Vagina (tissue), 2 donors: ENCODE data around the gene FGD4.

Experiments used
- POLR2A ChIP-seq, 2 donors: fragments of 450-650 bp; IDR thresholded peaks; one replicate each; pipeline ENCODE4 v1.6.1; 2017; ENCODE audit warnings: antibody characterized with exemption in 2 of 2, mild to moderate bottlenecking in 2 of 2, moderate library complexity in 2 of 2
- POLR2AphosphoS5 ChIP-seq, 2 donors: sonication (generic); formaldehyde crosslinking; IDR thresholded peaks; one replicate each; pipeline ENCODE4 v1.9.0; 2017; ENCODE audit warnings: antibody characterized with exemption in 2 of 2, mild to moderate bottlenecking in 2 of 2, low read depth in 1 of 2; ENCODE audit not compliant: insufficient read depth in 1 of 2
- TF ChIP-seq, protein P1 (sequence below), 3 experiments: fragments of 450-650 bp in 2 of 3; fragments of 200-600 bp in 1 of 3; sonication (generic) in 1 of 3; IDR thresholded peaks; one replicate each; pipeline ENCODE4 v1.5.1; 2017 to 2019; ENCODE audit warnings: antibody characterized with exemption in 3 of 3, mild to moderate bottlenecking in 2 of 3, moderate library complexity in 2 of 3

DNA sequence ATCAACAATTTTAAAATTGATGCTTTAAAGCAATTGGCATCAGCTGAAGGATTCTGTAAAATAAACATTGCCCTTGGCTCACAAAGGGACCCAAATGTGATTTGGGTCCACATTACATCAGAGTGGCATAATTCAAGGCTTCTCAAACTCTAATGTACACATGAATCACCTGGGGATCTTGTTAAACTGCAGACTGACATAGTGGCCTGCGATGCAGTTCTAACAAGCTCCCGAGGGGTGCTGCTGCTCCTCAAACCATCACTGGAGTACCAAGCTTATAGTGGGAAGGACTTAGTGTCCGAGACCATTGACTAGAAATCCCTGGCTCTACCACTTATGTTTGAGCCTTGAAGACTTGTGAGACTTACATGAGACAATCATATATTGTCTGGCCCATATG, 247.9 kb downstream of the FGD4 start:
- TF ChIP-seq, protein P1, sequence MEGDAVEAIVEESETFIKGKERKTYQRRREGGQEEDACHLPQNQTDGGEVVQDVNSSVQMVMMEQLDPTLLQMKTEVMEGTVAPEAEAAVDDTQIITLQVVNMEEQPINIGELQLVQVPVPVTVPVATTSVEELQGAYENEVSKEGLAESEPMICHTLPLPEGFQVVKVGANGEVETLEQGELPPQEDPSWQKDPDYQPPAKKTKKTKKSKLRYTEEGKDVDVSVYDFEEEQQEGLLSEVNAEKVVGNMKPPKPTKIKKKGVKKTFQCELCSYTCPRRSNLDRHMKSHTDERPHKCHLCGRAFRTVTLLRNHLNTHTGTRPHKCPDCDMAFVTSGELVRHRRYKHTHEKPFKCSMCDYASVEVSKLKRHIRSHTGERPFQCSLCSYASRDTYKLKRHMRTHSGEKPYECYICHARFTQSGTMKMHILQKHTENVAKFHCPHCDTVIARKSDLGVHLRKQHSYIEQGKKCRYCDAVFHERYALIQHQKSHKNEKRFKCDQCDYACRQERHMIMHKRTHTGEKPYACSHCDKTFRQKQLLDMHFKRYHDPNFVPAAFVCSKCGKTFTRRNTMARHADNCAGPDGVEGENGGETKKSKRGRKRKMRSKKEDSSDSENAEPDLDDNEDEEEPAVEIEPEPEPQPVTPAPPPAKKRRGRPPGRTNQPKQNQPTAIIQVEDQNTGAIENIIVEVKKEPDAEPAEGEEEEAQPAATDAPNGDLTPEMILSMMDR (IDR thresholded peaks at IDR 0.05), result no peak
- TF ChIP-seq POLR2A (IDR thresholded peaks at IDR 0.05), result no peak
- no peak for TF ChIP-seq POLR2AphosphoS5 (IDR thresholded peaks at IDR 0.05; ENCODE audit: insufficient read depth in 1 of 2, low read depth in 1 of 2)
